HepG2 (cell line): Measurements from ENCODE around the gene GPR107. TPM values are rescaled to one million over a fixed set of nuclear protein-coding genes. Genes with fewer than 3 reads are reported as not detected.

Experiments used
- FOSL2 ChIP-seq: sonication (generic); formaldehyde crosslinking; IDR thresholded peaks from 2 replicates; pipeline ENCODE4 v1.4.0; 2020; ENCODE audit warnings: missing genetic modification reagents
- GPN1 ChIP-seq: sonication (generic); formaldehyde crosslinking; IDR thresholded peaks from 2 replicates; pipeline ENCODE4 v1.5.1; 2020; ENCODE audit warnings: missing genetic modification reagents, borderline replicate concordance
- KDM2A ChIP-seq: sonication (generic); formaldehyde crosslinking; IDR thresholded peaks from 2 replicates; pipeline ENCODE4 v1.4.0; 2020; ENCODE audit warnings: low read depth, missing genetic modification reagents, borderline replicate concordance
- KLF9 ChIP-seq: IDR thresholded peaks from 2 replicates; pipeline ENCODE4 v1.6.1; 2016; ENCODE audit warnings: low read depth
- MAZ ChIP-seq, 2 experiments: sonication (generic) in 1 of 2; formaldehyde crosslinking in 1 of 2; IDR thresholded peaks; 2 replicates each; pipeline versions ENCODE4 v1.5.0 to v1.6.1; 2012 to 2020; ENCODE audit warnings: low read depth in 2 of 2, mild to moderate bottlenecking in 2 of 2, borderline replicate concordance in 1 of 2, improper control_type of control experiment in 1 of 2, low read length in 1 of 2, missing genetic modification reagents in 1 of 2, moderate library complexity in 1 of 2
- NR1H2 ChIP-seq: sonication (generic); formaldehyde crosslinking; IDR thresholded peaks from 2 replicates; pipeline ENCODE4 v1.8.1; 2022; ENCODE audit warnings: low read depth, missing genetic modification reagents, borderline replicate concordance
- PAWR ChIP-seq: sonication (generic); formaldehyde crosslinking; IDR thresholded peaks from 2 replicates; pipeline ENCODE4 v1.4.0; 2020; ENCODE audit warnings: missing genetic modification reagents, mild to moderate bottlenecking, borderline replicate concordance
- POLR2G ChIP-seq: fragments of 200-400 bp; formaldehyde crosslinking; IDR thresholded peaks from 2 replicates; pipeline ENCODE4 v1.6.1; 2018; ENCODE audit warnings: mild to moderate bottlenecking, low read depth, low read length, moderate library complexity
- PTBP1 ChIP-seq: fragments of 200-400 bp; formaldehyde crosslinking; IDR thresholded peaks from 2 replicates; pipeline ENCODE4 v1.6.1; 2018; ENCODE audit warnings: low read length, low read depth; ENCODE audit not compliant: poor library complexity, severe bottlenecking
- RNF219 ChIP-seq: sonication (generic); formaldehyde crosslinking; IDR thresholded peaks from 2 replicates; pipeline ENCODE4 v1.5.0; 2020; ENCODE audit warnings: mild to moderate bottlenecking, missing genetic modification reagents
- RXRB ChIP-seq: IDR thresholded peaks from 2 replicates; pipeline ENCODE4 v1.6.1; 2016; ENCODE audit warnings: borderline replicate concordance, missing genetic modification reagents, missing compliant biosample characterization
- SP140L ChIP-seq: sonication (generic); formaldehyde crosslinking; IDR thresholded peaks from 2 replicates; pipeline ENCODE4 v1.4.0; 2020; ENCODE audit warnings: missing genetic modification reagents, borderline replicate concordance
- XRCC5 ChIP-seq: fragments of 200-400 bp; formaldehyde crosslinking; optimal IDR thresholded peaks from 2 replicates; pipeline ENCODE3; 2017; ENCODE audit warnings: mild to moderate bottlenecking, low read length
- YY1 ChIP-seq: IDR thresholded peaks from 2 replicates; pipeline ENCODE4 v1.6.1; 2011; ENCODE audit warnings: low read length, low read depth, moderate library complexity, mild to moderate bottlenecking; ENCODE audit not compliant: insufficient read depth, insufficient replicate concordance
- ZFP41 ChIP-seq: sonication (generic); formaldehyde crosslinking; IDR thresholded peaks from 2 replicates; pipeline ENCODE4 v1.4.0; 2020; ENCODE audit warnings: mild to moderate bottlenecking, missing genetic modification reagents, borderline replicate concordance
- ZNF292 ChIP-seq: sonication (generic); formaldehyde crosslinking; IDR thresholded peaks from 2 replicates; pipeline ENCODE4 v1.8.1; 2022; ENCODE audit warnings: mild to moderate bottlenecking, low read depth, missing genetic modification reagents, borderline replicate concordance
- ZNF331 ChIP-seq: sonication (generic); formaldehyde crosslinking; IDR thresholded peaks from 2 replicates; pipeline ENCODE4 v1.4.0; 2020; ENCODE audit warnings: missing genetic modification reagents
- ZNF431 ChIP-seq: sonication (generic); formaldehyde crosslinking; IDR thresholded peaks from 2 replicates; pipeline ENCODE4 v1.9.0; 2022; ENCODE audit warnings: missing genetic modification reagents, low read depth, mild to moderate bottlenecking, borderline replicate concordance
- ZNF572 ChIP-seq: sonication (generic); formaldehyde crosslinking; IDR thresholded peaks from 2 replicates; pipeline ENCODE4 v1.5.1; 2020; ENCODE audit warnings: mild to moderate bottlenecking, missing genetic modification reagents
- ZNF75D ChIP-seq: sonication (generic); formaldehyde crosslinking; IDR thresholded peaks from 2 replicates; pipeline ENCODE4 v1.8.1; 2023; ENCODE audit warnings: missing genetic modification reagents, mild to moderate bottlenecking, borderline replicate concordance
- ZNF850 ChIP-seq: sonication (generic); formaldehyde crosslinking; conservative IDR thresholded peaks from 2 replicates; pipeline ENCODE4 v1.9.0; 2021; ENCODE audit warnings: mild to moderate bottlenecking, missing genetic modification reagents
- polyA plus RNA-seq, 8 experiments: library from polyadenylated mRNA; depleted of rRNA in 3 of 8; stranded (reverse) in 7 of 8; unstranded in 1 of 8; fragments of >200 nt; fragmentation: Illumina TruSeq in 4 of 8; extraction: Trizol in 4 of 8; gene quantifications; 2 replicates each; pipeline versions ENCODE4 v1.2.1 to v1.2.3, GENCODE V29; 2011 to 2016; ENCODE audit warnings: low read depth in 4 of 8, missing spikeins in 1 of 8, mixed read lengths in 1 of 8; ENCODE audit not compliant: insufficient read depth in 1 of 8
- total RNA-seq, 5 experiments: library from RNA; depleted of rRNA; stranded (reverse); fragments of >200 nt; fragmentation: Illumina TruSeq; extraction: Trizol; gene quantifications; 2 replicates each; pipeline ENCODE4 v1.2.3, GENCODE V29; 2016; ENCODE audit warnings: low read depth in 1 of 5
- TF ChIP-seq, protein P1 (sequence below): sonication (generic); formaldehyde crosslinking; IDR thresholded peaks from 2 replicates; pipeline ENCODE4 v1.5.1; 2020; ENCODE audit warnings: mild to moderate bottlenecking, missing genetic modification reagents, borderline replicate concordance
- TF ChIP-seq, protein P2 (sequence below): sonication (generic); formaldehyde crosslinking; conservative IDR thresholded peaks from 2 replicates; pipeline ENCODE4 v1.8.0; 2022; ENCODE audit warnings: low read depth, missing genetic modification reagents

GPR107 gene
- total and polyA plus RNA-seq, 2 of the 13 experiments (the other 11 are each of a cell fraction or from before 2014, with no cell fraction given), result 22.5 to 24.4 TPM

GRCh38 chr9:130043654-130044623 is 9.8 kb upstream of the GPR107 start (continued):
- TF ChIP-seq RNF219 (CRISPR knock-in tag) (no peak), POLR2G (no peak), ZNF850 (no peak), GPN1 (no peak), XRCC5 (no peak), PAWR (CRISPR knock-in tag) (0 out of 2 replicates have a peak, but pooled peaks have one; percentile 45), ZNF75D (no peak), KDM2A (CRISPR knock-in tag) (peak; percentile 64), PTBP1 (no peak), MAZ (IDR thresholded peaks at IDR 0.05; ENCODE audit: borderline replicate concordance, low read depth, low read length) (no peak), MAZ (CRISPR knock-in tag; IDR thresholded peaks at IDR 0.05; ENCODE audit: low read depth) (no peak), ZNF331 (CRISPR knock-in tag) (peak; percentile 42; the same call in 1 of the 2 replicates), ZNF431 (CRISPR knock-in tag) (peak; percentile 51; the same call in 1 of the 2 replicates), KLF9 (CRISPR knock-in tag) (peak; percentile 27; the same call in 1 of the 2 replicates), RXRB (CRISPR knock-in tag) (no peak), FOSL2 (peak; percentile 11; the same call in 1 of the 2 replicates), ZFP41 (CRISPR knock-in tag) (no peak), SP140L (CRISPR knock-in tag) (no peak), ZNF292 (CRISPR knock-in tag) (no peak), YY1 (peak; percentile 26), NR1H2 (CRISPR knock-in tag) (no peak), ZNF572 (CRISPR knock-in tag) (0 out of 2 replicates have a peak, but pooled peaks have one; percentile 34)
- TF ChIP-seq, protein P1, sequence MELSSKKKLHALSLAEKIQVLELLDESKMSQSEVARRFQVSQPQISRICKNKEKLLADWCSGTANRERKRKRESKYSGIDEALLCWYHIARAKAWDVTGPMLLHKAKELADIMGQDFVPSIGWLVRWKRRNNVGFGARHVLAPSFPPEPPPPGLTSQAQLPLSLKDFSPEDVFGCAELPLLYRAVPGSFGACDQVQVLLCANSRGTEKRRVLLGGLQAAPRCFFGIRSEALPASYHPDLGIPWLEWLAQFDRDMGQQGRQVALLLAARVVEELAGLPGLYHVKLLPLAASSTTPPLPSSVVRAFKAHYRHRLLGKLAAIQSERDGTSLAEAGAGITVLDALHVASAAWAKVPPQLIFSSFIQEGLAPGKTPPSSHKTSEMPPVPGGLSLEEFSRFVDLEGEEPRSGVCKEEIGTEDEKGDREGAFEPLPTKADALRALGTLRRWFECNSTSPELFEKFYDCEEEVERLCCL (CRISPR knock-in tag), result no peak
- TF ChIP-seq, protein P2, sequence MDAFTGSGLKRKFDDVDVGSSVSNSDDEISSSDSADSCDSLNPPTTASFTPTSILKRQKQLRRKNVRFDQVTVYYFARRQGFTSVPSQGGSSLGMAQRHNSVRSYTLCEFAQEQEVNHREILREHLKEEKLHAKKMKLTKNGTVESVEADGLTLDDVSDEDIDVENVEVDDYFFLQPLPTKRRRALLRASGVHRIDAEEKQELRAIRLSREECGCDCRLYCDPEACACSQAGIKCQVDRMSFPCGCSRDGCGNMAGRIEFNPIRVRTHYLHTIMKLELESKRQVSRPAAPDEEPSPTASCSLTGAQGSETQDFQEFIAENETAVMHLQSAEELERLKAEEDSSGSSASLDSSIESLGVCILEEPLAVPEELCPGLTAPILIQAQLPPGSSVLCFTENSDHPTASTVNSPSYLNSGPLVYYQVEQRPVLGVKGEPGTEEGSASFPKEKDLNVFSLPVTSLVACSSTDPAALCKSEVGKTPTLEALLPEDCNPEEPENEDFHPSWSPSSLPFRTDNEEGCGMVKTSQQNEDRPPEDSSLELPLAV (CRISPR knock-in tag), result no peak
